Neural cell (in vitro differentiated cells): Measurements from ENCODE around the gene CLSTN2. TPM values are rescaled to one million over a fixed set of nuclear protein-coding genes. Genes with fewer than 3 reads are reported as not detected.

Experiments used
- H2AFZ ChIP-seq: fragments of 200-600, 300-800 bp; sonication (generic), shearing (Covaris generic); 2 replicates; pipeline ENCODE4 v1.6.0; 2014; ENCODE audit warnings: low read depth, mild to moderate bottlenecking, antibody characterized with exemption, low read length, moderate library complexity
- H3F3A ChIP-seq: fragments of 200-600 bp; shearing (Covaris generic); 2 replicates; pipeline ENCODE4 v1.6.1; 2016; ENCODE audit warnings: mild to moderate bottlenecking, moderate library complexity, mixed read lengths, antibody characterized with exemption, low read length; ENCODE audit not compliant: insufficient read depth, poor library complexity, severe bottlenecking
- H3K27ac ChIP-seq: fragments of 200-600, 300-800 bp; sonication (generic), shearing (Covaris generic); 2 replicates; pipeline ENCODE4 v1.5.1; 2014; ENCODE audit warnings: mild to moderate bottlenecking, low read length, moderate library complexity
- H3K27me3 ChIP-seq: fragments of 300-800, 200-600 bp; sonication (generic), shearing (Covaris generic); 2 replicates; pipeline ENCODE4 v1.6.0; 2014; ENCODE audit warnings: mild to moderate bottlenecking, low read depth, low read length, moderate library complexity; ENCODE audit not compliant: insufficient read depth
- H3K36me3 ChIP-seq: fragments of 300-800, 200-600 bp; sonication (generic), shearing (Covaris generic); 2 replicates; pipeline ENCODE4 v1.5.1; 2014; ENCODE audit warnings: mild to moderate bottlenecking, antibody characterized with exemption, low read length, moderate library complexity; ENCODE audit not compliant: insufficient read depth
- H3K4me2 ChIP-seq: fragments of 300-800, 200-600 bp; sonication (generic), shearing (Covaris generic); 2 replicates; pipeline ENCODE4 v1.6.0; 2014; ENCODE audit warnings: mild to moderate bottlenecking, low read length
- H3K4me3 ChIP-seq: fragments of 300-800, 200-600 bp; sonication (generic), shearing (Covaris generic); 2 replicates; pipeline ENCODE4 v1.5.1; 2014; ENCODE audit warnings: mild to moderate bottlenecking, low read length, moderate library complexity
- H3K79me2 ChIP-seq: fragments of 200-600 bp; shearing (Covaris generic); replicated peaks from 2 replicates; pipeline ENCODE4 v1.6.0; 2014; ENCODE audit warnings: mild to moderate bottlenecking, low read length, moderate library complexity; ENCODE audit not compliant: insufficient read depth
- H3K9ac ChIP-seq: fragments of 300-800, 200-600 bp; sonication (generic), shearing (Covaris generic); 2 replicates; pipeline ENCODE4 v1.6.1; 2016; ENCODE audit warnings: mild to moderate bottlenecking, low read length, mixed read lengths
- H3K9me2 ChIP-seq: fragments of 200-600 bp; shearing (Covaris generic); 2 replicates; pipeline ENCODE4 v1.6.1; 2016; ENCODE audit warnings: mild to moderate bottlenecking, low read length, mixed read lengths; ENCODE audit not compliant: insufficient read depth
- H3K9me3 ChIP-seq: fragments of 200-600, 300-800 bp; sonication (generic), shearing (Covaris generic); 2 replicates; pipeline ENCODE4 v1.6.1; 2016; ENCODE audit warnings: mild to moderate bottlenecking, mixed run types, low read length, moderate library complexity, mixed read lengths
- H4K20me1 ChIP-seq: fragments of 200-600 bp; shearing (Covaris generic); 2 replicates; pipeline ENCODE4 v1.6.1; 2016; ENCODE audit warnings: mild to moderate bottlenecking, mixed run types; ENCODE audit not compliant: insufficient read depth
- EP300 ChIP-seq: fragments of 450-650 bp; conservative IDR thresholded peaks from 2 replicates; pipeline ENCODE4 v1.6.1; 2014; ENCODE audit warnings: antibody characterized with exemption, mild to moderate bottlenecking, moderate library complexity; ENCODE audit not compliant: poor library complexity, severe bottlenecking
- EZH2 ChIP-seq: fragments of 200-600, 300-800 bp; shearing (Covaris generic), sonication (generic); IDR thresholded peaks from 2 replicates; pipeline ENCODE4 v1.6.1; 2014; ENCODE audit warnings: antibody characterized with exemption, low read length, borderline replicate concordance, mild to moderate bottlenecking; ENCODE audit not compliant: insufficient read depth, poor library complexity, severe bottlenecking
- MXI1 ChIP-seq: fragments of 450-650 bp; conservative IDR thresholded peaks from 2 replicates; pipeline ENCODE4 v1.6.1; 2014; ENCODE audit warnings: antibody characterized with exemption, mild to moderate bottlenecking; ENCODE audit not compliant: poor library complexity, severe bottlenecking
- POLR2AphosphoS5 ChIP-seq: IDR thresholded peaks from 2 replicates; pipeline ENCODE4 v1.6.1; 2012
- RAD21 ChIP-seq: fragments of 450-650 bp; conservative IDR thresholded peaks from 2 replicates; pipeline ENCODE4 v1.6.1; 2014; ENCODE audit warnings: antibody characterized with exemption, mild to moderate bottlenecking, moderate library complexity
- REST ChIP-seq: IDR thresholded peaks from 2 replicates; pipeline ENCODE4 v1.6.1; 2012; ENCODE audit warnings: borderline replicate concordance
- SMC3 ChIP-seq: fragments of 450-650 bp; conservative IDR thresholded peaks from 2 replicates; pipeline ENCODE4 v1.6.1; 2014; ENCODE audit warnings: antibody characterized with exemption, mild to moderate bottlenecking, moderate library complexity; ENCODE audit not compliant: poor library complexity
- TAF1 ChIP-seq: IDR thresholded peaks from 2 replicates; pipeline ENCODE4 v1.6.1; 2012; ENCODE audit warnings: low read depth
- polyA plus RNA-seq: library from polyadenylated mRNA; depleted of rRNA; stranded (reverse); fragments of >200 nt; gene quantifications from 2 replicates; pipeline ENCODE4 v1.2.3, GENCODE V29; 2014
- TF ChIP-seq, protein P1 (sequence below): fragments of 450-650 bp; IDR thresholded peaks from 2 replicates; pipeline ENCODE4 v1.5.1; 2014; ENCODE audit warnings: antibody characterized with exemption, mild to moderate bottlenecking, moderate library complexity; ENCODE audit not compliant: poor library complexity, severe bottlenecking

Gene CLSTN2
- polyA plus RNA-seq, 1 donor from 2014 or later, result 10.7 TPM

DNA sequence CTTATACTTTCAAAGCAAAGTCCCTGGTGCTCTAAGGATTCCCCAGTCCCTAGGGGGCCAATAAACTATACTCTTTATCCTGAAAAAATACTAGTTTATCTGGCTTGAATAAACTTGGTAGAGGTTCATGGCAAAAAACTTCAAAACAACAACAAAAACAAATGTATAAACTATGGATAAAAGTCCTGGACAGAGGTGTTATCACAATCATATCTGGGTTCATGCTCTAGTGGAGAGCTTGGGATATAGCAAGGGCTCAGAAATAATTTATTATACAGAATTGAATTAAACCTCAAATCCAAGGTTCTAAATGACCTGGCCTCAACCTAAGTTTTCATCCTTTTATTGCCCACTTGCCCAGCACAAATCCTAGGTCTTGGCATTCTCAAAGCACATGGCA, 644.3 kb downstream of the CLSTN2 start:
- no peaks in the 10 kb centered on the region for H3K9me2 ChIP-seq
- no peaks in the 10 kb centered on the region for H4K20me1 ChIP-seq
- no peaks in the 10 kb centered on the region for H3K79me2 ChIP-seq
- no peak overlapping the region for H3K27ac ChIP-seq
- H3K4me2 ChIP-seq, result no peak overlapping the region
- H3F3A ChIP-seq, result no peaks in the 10 kb centered on the region
- no peak overlapping the region for H3K4me3 ChIP-seq
- no peaks in the 10 kb centered on the region for H3K27me3 ChIP-seq
- H2AFZ ChIP-seq, result no peak overlapping the region
- no peaks in the 10 kb centered on the region for H3K9me3 ChIP-seq
- TF ChIP-seq RAD21, result no peak
- TF ChIP-seq POLR2AphosphoS5, result no peak
- no peak for TF ChIP-seq REST
- TF ChIP-seq EP300, result no peak
- TF ChIP-seq, protein P1, sequence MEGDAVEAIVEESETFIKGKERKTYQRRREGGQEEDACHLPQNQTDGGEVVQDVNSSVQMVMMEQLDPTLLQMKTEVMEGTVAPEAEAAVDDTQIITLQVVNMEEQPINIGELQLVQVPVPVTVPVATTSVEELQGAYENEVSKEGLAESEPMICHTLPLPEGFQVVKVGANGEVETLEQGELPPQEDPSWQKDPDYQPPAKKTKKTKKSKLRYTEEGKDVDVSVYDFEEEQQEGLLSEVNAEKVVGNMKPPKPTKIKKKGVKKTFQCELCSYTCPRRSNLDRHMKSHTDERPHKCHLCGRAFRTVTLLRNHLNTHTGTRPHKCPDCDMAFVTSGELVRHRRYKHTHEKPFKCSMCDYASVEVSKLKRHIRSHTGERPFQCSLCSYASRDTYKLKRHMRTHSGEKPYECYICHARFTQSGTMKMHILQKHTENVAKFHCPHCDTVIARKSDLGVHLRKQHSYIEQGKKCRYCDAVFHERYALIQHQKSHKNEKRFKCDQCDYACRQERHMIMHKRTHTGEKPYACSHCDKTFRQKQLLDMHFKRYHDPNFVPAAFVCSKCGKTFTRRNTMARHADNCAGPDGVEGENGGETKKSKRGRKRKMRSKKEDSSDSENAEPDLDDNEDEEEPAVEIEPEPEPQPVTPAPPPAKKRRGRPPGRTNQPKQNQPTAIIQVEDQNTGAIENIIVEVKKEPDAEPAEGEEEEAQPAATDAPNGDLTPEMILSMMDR, result no peak
- TF ChIP-seq EZH2, result no peak
- TF ChIP-seq MXI1, result no peak
- TF ChIP-seq SMC3, result no peak
- TF ChIP-seq TAF1, result no peak
- no peak overlapping the region for H3K9ac ChIP-seq
- no peaks in the 10 kb centered on the region for H3K36me3 ChIP-seq

GRCh38 chr3:140580746-140581145, 645.8 kb downstream of the CLSTN2 start:
- no peak overlapping the region for H3K4me2 ChIP-seq
- H3K4me3 ChIP-seq, result no peak overlapping the region
- no peaks in the 10 kb centered on the region for H4K20me1 ChIP-seq
- no peaks in the 10 kb centered on the region for H3F3A ChIP-seq
- no peaks in the 10 kb centered on the region for H3K9me2 ChIP-seq
- no peak overlapping the region for H3K9ac ChIP-seq
- no peak overlapping the region for H3K27ac ChIP-seq
- H3K9me3 ChIP-seq, result no peaks in the 10 kb centered on the region
- no peaks in the 10 kb centered on the region for H3K36me3 ChIP-seq
- H2AFZ ChIP-seq, result no peak overlapping the region
- TF ChIP-seq TAF1 (no peak), EP300 (no peak), POLR2AphosphoS5 (no peak), REST (no peak), EZH2 (no peak), RAD21 (no peak), MXI1 (no peak)
- TF ChIP-seq, protein P1, result no peak
- no peaks in the 10 kb centered on the region for H3K27me3 ChIP-seq
- no peaks in the 10 kb centered on the region for H3K79me2 ChIP-seq
